Endothelial cell of umbilical vein (primary cell): Measurements from ENCODE around the gene HMGCL. TPM values are rescaled to one million over a fixed set of nuclear protein-coding genes. Genes with fewer than 3 reads are reported as not detected.

Experiments used
- BruUV-seq: library from RNA; stranded (reverse); fragments of 400-500 nt; replicated peaks from 2 replicates; lab custom pipeline; 2021; lab: Mats Ljungman, UMichigan
- CTCF ChIA-PET: fragments of 300-600, 350-600 bp; sonication (Branson Sonifier 250); formaldehyde crosslinking; loops from one replicate; lab custom pipeline; 2021; ENCODE audit warnings: antibody characterized with exemption, inconsistent platforms; lab: Charles Lee
- POLR2A ChIA-PET: fragments of 300-600, 350-600 bp; sonication (Branson Sonifier 250); formaldehyde crosslinking; loops from one replicate; lab custom pipeline; 2021; ENCODE audit warnings: antibody characterized with exemption, inconsistent platforms; lab: Charles Lee
- DNase-seq: peaks from one replicate; pipeline ENCODE4 v3.0.0-alpha.2; 2011; ENCODE audit warnings: low read depth, low spot score
- FAIRE-seq: peaks from 2 replicates; lab custom pipeline; 2011; peaks lifted over from hg19 to GRCh38; lab: Jason Lieb, UNC
- H2AFZ ChIP-seq: 2 replicates; pipeline ENCODE4 v1.6.0; 2012; ENCODE audit warnings: low read depth, low read length, control low read depth, inconsistent platforms
- H3K27ac ChIP-seq: 2 replicates; pipeline ENCODE4 v1.5.1; 2011; ENCODE audit warnings: low read depth, mild to moderate bottlenecking, control low read depth, low read length, moderate library complexity; ENCODE audit not compliant: insufficient read depth
- H3K27me3 ChIP-seq, 2 experiments: 2 replicates each; pipeline versions ENCODE4 v1.6.0 to v1.6.1; 2011; ENCODE audit warnings: low read length in 2 of 2, mixed read lengths in 1 of 2; ENCODE audit not compliant: control insufficient read depth in 2 of 2, insufficient read depth in 2 of 2
- H3K36me3 ChIP-seq, 2 experiments: 2 replicates in 1 of 2; 3 replicates in 1 of 2; pipeline ENCODE4 v1.5.1; 2011; ENCODE audit warnings: low read length in 2 of 2, mild to moderate bottlenecking in 1 of 2, moderate library complexity in 1 of 2; ENCODE audit not compliant: control insufficient read depth in 2 of 2, insufficient read depth in 2 of 2; ENCODE audit errors: extremely low read depth in 1 of 2
- H3K4me1 ChIP-seq: 3 replicates; pipeline ENCODE4 v1.5.1; 2011; ENCODE audit warnings: mild to moderate bottlenecking, low read length; ENCODE audit not compliant: control insufficient read depth, insufficient read depth; ENCODE audit errors: extremely low read depth
- H3K4me2 ChIP-seq: 2 replicates; pipeline ENCODE4 v1.6.1; 2011; ENCODE audit warnings: low read length, control low read depth, mixed read lengths; ENCODE audit not compliant: insufficient read depth
- H3K4me3 ChIP-seq, 3 experiments: fragments of 200-600 bp in 1 of 3; sonication (generic), shearing (Covaris generic) in 1 of 3; replicated peaks in 1 of 3; 2 replicates each; pipeline ENCODE4 v1.5.1; 2011 to 2016; ENCODE audit warnings: control low read depth in 3 of 3, low read length in 3 of 3, mild to moderate bottlenecking in 2 of 3, inconsistent platforms in 1 of 3, low read depth in 1 of 3, moderate library complexity in 1 of 3; ENCODE audit not compliant: insufficient read depth in 1 of 3
- H3K79me2 ChIP-seq: 2 replicates; pipeline ENCODE4 v1.6.0; 2012; ENCODE audit warnings: low read length, inconsistent platforms; ENCODE audit not compliant: control insufficient read depth, insufficient read depth
- H3K9ac ChIP-seq: replicated peaks from 2 replicates; pipeline ENCODE3; 2011; ENCODE audit warnings: low read length, control low read depth; ENCODE audit not compliant: insufficient read depth; ENCODE audit errors: extremely low read depth
- H3K9me1 ChIP-seq: replicated peaks from 3 replicates; pipeline ENCODE4 v1.6.0; 2011; ENCODE audit warnings: mild to moderate bottlenecking, low read length; ENCODE audit not compliant: control insufficient read depth, insufficient read depth; ENCODE audit errors: extremely low read depth
- H3K9me3 ChIP-seq: replicated peaks from 2 replicates; pipeline ENCODE4 v1.5.1; 2012; ENCODE audit warnings: low read length, inconsistent platforms; ENCODE audit not compliant: control insufficient read depth, insufficient read depth
- H4K20me1 ChIP-seq: replicated peaks from 2 replicates; pipeline ENCODE3; 2011; ENCODE audit warnings: mild to moderate bottlenecking, low read length; ENCODE audit not compliant: control insufficient read depth, insufficient read depth; ENCODE audit errors: extremely low read depth
- GATA2 ChIP-seq: IDR thresholded peaks from 2 replicates; pipeline ENCODE4 v1.7.0; 2011; ENCODE audit warnings: low read depth, mild to moderate bottlenecking, moderate library complexity, mixed read lengths, low read length; ENCODE audit not compliant: insufficient read length, insufficient read depth
- JUN ChIP-seq: IDR thresholded peaks from 2 replicates; pipeline ENCODE4 v1.6.1; 2011; ENCODE audit warnings: borderline replicate concordance, low read depth; ENCODE audit not compliant: insufficient read length, insufficient read depth
- POLR2AphosphoS5 ChIP-seq: IDR thresholded peaks from 2 replicates; pipeline ENCODE4 v1.6.1; 2012; ENCODE audit warnings: low read depth, mild to moderate bottlenecking, control low read depth, low read length, moderate library complexity; ENCODE audit not compliant: insufficient read depth
- dilution Hi-C: fragments of 300-500 bp; cut with MboI; formaldehyde crosslinking; loops from one replicate; pipeline ENCODE4 v1.15.0; 2019; ENCODE audit warnings: low sequenced_read_pairs; ENCODE audit not compliant: extremely low pct_ligation_motif_present
- intact Hi-C: fragments of 100-400 bp; cut with micrococcal nuclease; formaldehyde crosslinking; loops from one replicate; pipeline ENCODE4 v1.10.0; 2022
- polyA plus RNA-seq, 4 experiments: library from polyadenylated mRNA; depleted of rRNA in 3 of 4; stranded (reverse) in 3 of 4; unstranded in 1 of 4; fragments of >200 nt; gene quantifications; 2 replicates each; pipeline versions ENCODE4 v1.2.1 to v1.2.3, GENCODE V29; 2011 to 2012; ENCODE audit warnings: missing spikeins in 1 of 4
- total RNA-seq: library from RNA; stranded (reverse); gene quantifications from 2 replicates; pipeline ENCODE4 v1.2.3, GENCODE V29; 2021

The HMGCL gene
- total and polyA plus RNA-seq, 2 donors (not counting 3 experiments of a cell fraction or from before 2014, with no cell fraction given), result 24.2 to 30.0 TPM

GRCh38 chr1:23793861-23794731 is 31.1 kb downstream of the HMGCL start:
- dilution Hi-C loops, result no loop called here
- intact Hi-C loops, result no loop called here
- no peak for TF ChIP-seq JUN
- TF ChIP-seq POLR2AphosphoS5, result peak; percentile 21
- no peak overlapping the region for H3K9ac ChIP-seq
- no peaks in the 10 kb centered on the region for H3K9me3 ChIP-seq
- H4K20me1 ChIP-seq, result no peaks in the 10 kb centered on the region
- no peaks in the 10 kb centered on the region for H3K9me1 ChIP-seq
- no peak overlapping the region for H3K27ac ChIP-seq
- no peaks in the 10 kb centered on the region for H3K27me3 ChIP-seq
- peaks cover 23% of the 10 kb centered on the region for H3K4me1 ChIP-seq
- H3K36me3 ChIP-seq, result peaks cover 0 to 39% of the 10 kb centered on the region in 2 experiments
- no peak overlapping the region for H3K4me3 ChIP-seq
- no peak overlapping the region for H2AFZ ChIP-seq
- H3K4me2 ChIP-seq, result no peak overlapping the region
- ChIA-PET CTCF (interaction anchor here (0.7 to 1.7 kb wide), 3 partner anchors 16 to 22 kb away, joined by 3 to 5 read pairs (median 3); partner anchors contain the start of gene PITHD1), POLR2A (interaction anchor here (1.0 kb wide), 1 partner anchor 16 kb away, joined by 6 read pairs; the partner anchor contains the start of gene PITHD1)
- DNase-seq (no peak), FAIRE-seq (peak; percentile 40)
- H3K79me2 ChIP-seq, result peaks cover 24% of the 10 kb centered on the region
- BruUV-seq, result no TSS peak

GRCh38 chr1:23793018-23793781 is 32.0 kb downstream of the HMGCL start:
- Histone ChIP-seq H3K9me1 (no peaks in the 10 kb centered on the region), H3K4me1 (peaks cover 22% of the 10 kb centered on the region), H3K9ac (no peak overlapping the region), H3K4me2 (no peak overlapping the region), H3K36me3 (peaks cover 0 to 37% of the 10 kb centered on the region in 2 experiments), H3K4me3 (no peak overlapping the region), H3K27me3 (no peaks in the 10 kb centered on the region), H3K27ac (no peak overlapping the region), H4K20me1 (no peaks in the 10 kb centered on the region), H2AFZ (no peak overlapping the region), H3K79me2 (peaks cover 24% of the 10 kb centered on the region), H3K9me3 (no peaks in the 10 kb centered on the region)
- ChIA-PET POLR2A (no interaction called here), CTCF (interaction anchor here (1.7 kb wide), 1 partner anchor 22 kb away, joined by 5 read pairs; no protein-coding TSS in a partner anchor)
- no TSS peak for BruUV-seq
- FAIRE-seq (no peak), DNase-seq (no peak)
- no peak for TF ChIP-seq GATA2
- intact Hi-C loops (no loop called here), dilution Hi-C loops (no loop called here)
